Heart left ventricle (tissue), 16 donors: ENCODE results near the gene TMEM139. TPM values are rescaled to one million over a fixed set of nuclear protein-coding genes. Genes with fewer than 3 reads are reported as not detected.

Experiments used
- ATAC-seq, 4 donors: fragments of 200-7000 bp; cut with Tn5 transposase; one replicate each; pipeline ENCODE4 v1.9.1; 2020 to 2022; ENCODE audit warnings: moderate library complexity in 4 of 4, mild to moderate bottlenecking in 3 of 4, moderate number of reproducible peaks in 1 of 4
- DNase-seq, 5 donors: peaks; one replicate each; pipeline ENCODE4 v3.0.0-alpha.2; 2020
- H3K27ac ChIP-seq, 12 donors: fragments of 200-600 bp; sonication (generic) in 4 of 12; one replicate each; pipeline versions ENCODE4 v1.5.0 to v1.8.0; 2016 to 2022; ENCODE audit warnings: mild to moderate bottlenecking in 2 of 12
- H3K27me3 ChIP-seq, 9 donors: fragments of 200-600 bp; sonication (generic) in 2 of 9; one replicate each; pipeline versions ENCODE4 v1.5.1 to v1.8.0; 2016 to 2022; ENCODE audit warnings: mild to moderate bottlenecking in 3 of 9
- H3K36me3 ChIP-seq, 9 donors: fragments of 200-600 bp; sonication (generic) in 2 of 9; one replicate each; pipeline versions ENCODE4 v1.5.0 to v1.8.0; 2018 to 2022; ENCODE audit warnings: mild to moderate bottlenecking in 2 of 9
- H3K4me1 ChIP-seq, 12 donors: fragments of 200-600 bp; sonication (generic) in 4 of 12; one replicate each; pipeline versions ENCODE4 v1.5.0 to v1.8.0; 2016 to 2022; ENCODE audit warnings: mild to moderate bottlenecking in 3 of 12
- H3K4me3 ChIP-seq, 12 donors: fragments of 200-600 bp; sonication (generic) in 4 of 12; one replicate each; pipeline versions ENCODE4 v1.5.0 to v1.8.0; 2017 to 2022; ENCODE audit warnings: mild to moderate bottlenecking in 9 of 12, moderate library complexity in 4 of 12
- H3K9me3 ChIP-seq, 12 donors: fragments of 200-600 bp; sonication (generic) in 4 of 12; one replicate each; pipeline versions ENCODE4 v1.5.0 to v1.8.0; 2016 to 2022; ENCODE audit warnings: mild to moderate bottlenecking in 1 of 12
- CTCF ChIP-seq, 12 donors: fragments of 200-600 bp; sonication (generic) in 4 of 12; IDR thresholded peaks; one replicate each; pipeline versions ENCODE4 v1.5.0 to v1.8.0; 2018 to 2022; ENCODE audit warnings: antibody characterized with exemption in 12 of 12, mild to moderate bottlenecking in 5 of 12
- POLR2A ChIP-seq, 2 donors: fragments of 450-650 bp; IDR thresholded peaks; one replicate each; pipeline ENCODE4 v1.6.1; 2017; ENCODE audit warnings: antibody characterized with exemption in 2 of 2, mild to moderate bottlenecking in 2 of 2, moderate library complexity in 2 of 2
- WGBS, 4 donors: extraction: QIAGEN DNeasy Blood & Tissue Kit in 2 of 4; methylation state at CpG; one replicate each; pipeline versions ENCODE4 v1.1.5 to v1.1.7; 2013 to 2018; 5-methylcytosine and 5-hydroxymethylcytosine counted together
- intact Hi-C, 10 donors: fragments of 100-400 bp; cut with DNase I; formaldehyde crosslinking; loops; one replicate each; pipeline versions ENCODE4 v1.11.1 to v1.14.2; 2022
- polyA plus RNA-seq, 2 donors: library from polyadenylated mRNA; stranded (reverse); fragments of 200-250 nt; gene quantifications; one replicate each; pipeline ENCODE4 v1.2.3, GENCODE V29; 2013
- total RNA-seq, 9 donors: library from RNA; depleted of rRNA in 2 of 9; stranded (reverse); fragments of >200 nt in 2 of 9; fragmentation: NEBNext Ultra II Directional in 3 of 9; extraction: Animal tissue kit (Norgen Biotek cat#: 25700) in 3 of 9; gene quantifications; one replicate each; pipeline versions ENCODE4 v1.1.0 to v1.2.4, GENCODE V29; 2016 to 2023
- donor health status: ischemic (EF 13 %, LVEDD 7.1; RV severe dilation, severe dysfunction).
- donor health status: healthy with polysubstance abuse.
- donor health status: DM: no; HTN: yes; CAD: no.
- donor health status: DM: no; HTN: no; CAD: no.
- donor health status: ischemic (EF 25% LVEDD 6.9; RV normal size, moderate dysfunction).
- donor health status: ischemic (EF 25% LVEDD 5.7; RV mildly dilated, moderate dysfunction).
- donor health status: healthy.
- donor health status: DM: yes; HTN: yes; CAD: no.
- donor health status: ischemic (EF 35%, LVEDD 5.7; RV mildly dilated, moderate dysfunction).
- donor health status: nonischemic (EF 11% LVEDD 7.7; RV severe dilation, severe dysfunction).
- donor health status: DM: yes; HTN: yes; CAD: no.
- donor health status: PGD.
- donor health status: ischemic (EF 29% LVEDD 5.4; RV normal size, mild dysfunction).
- donor health status: nonischemic (EF 23%, LVEDD 6.1; RV moderate dilation, normal function).

TMEM139 gene
- total and polyA plus RNA-seq, 11 donors: 4.1 to 23.5 (median 12.1) TPM

DNA sequence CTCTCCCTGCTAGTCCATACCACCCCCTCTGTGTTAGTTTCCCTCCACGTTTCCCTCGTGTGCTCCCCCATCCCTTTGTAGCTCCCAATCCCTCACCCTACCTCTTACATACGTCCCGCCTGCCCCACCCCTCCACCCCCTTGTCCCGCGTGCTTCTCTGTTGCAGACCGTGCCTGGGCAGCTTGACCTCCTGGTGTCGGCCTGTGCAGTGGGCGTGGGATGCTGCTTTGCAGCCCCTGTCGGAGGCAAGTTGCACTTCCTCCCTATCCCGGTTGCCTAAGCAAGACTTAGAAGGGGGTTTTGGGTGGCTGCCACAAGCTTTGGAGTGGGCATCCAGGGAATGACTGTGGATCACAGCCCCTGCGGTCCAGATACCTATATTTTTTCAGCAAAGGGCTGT lies 38.9 kb downstream of the TMEM139 start:
- Histone ChIP-seq H3K36me3 (no peaks in the 10 kb centered on the region), H3K4me3 (no peak overlapping the region), H3K4me1 (peaks cover 0 to 17% (median 0%) of the 10 kb centered on the region in 12 donors), H3K27me3 (no peaks in the 10 kb centered on the region), H3K27ac (peak overlapping the region in 1 of 12 donors; percentile 44), H3K9me3 (no peaks in the 10 kb centered on the region)
- DNase-seq: no peak
- intact Hi-C loops: loop anchor here in 4 of 10 donors (5.0 to 10.0 kb wide), 5 partner anchors 34 to 609 kb away; partner anchors contain the start of gene ZYX (in 1 of the 4)
- ATAC-seq: no peak
- no peak for TF ChIP-seq POLR2A (IDR thresholded peaks at IDR 0.05)
- no peak for TF ChIP-seq CTCF (IDR thresholded peaks at IDR 0.05)
- 60 to 77% (median 70%) methylated on average over 12 of the region's 12 CpGs for WGBS, 4 donors

- DNase-seq (no peak), ATAC-seq (no peak)
- Histone ChIP-seq H3K4me1 (peaks cover 0 to 17% (median 0%) of the 10 kb centered on the region in 12 donors), H3K9me3 (no peaks in the 10 kb centered on the region), H3K27ac (no peak overlapping the region), H3K36me3 (no peaks in the 10 kb centered on the region), H3K27me3 (no peaks in the 10 kb centered on the region), H3K4me3 (no peak overlapping the region)
- intact Hi-C loops: loop anchor here in 2 of 10 donors (10.0 kb wide), 2 partner anchors 90 to 610 kb away; no protein-coding TSS in a partner anchor
- WGBS, 4 donors: 62 to 73% (median 66%) methylated on average over 2 of the region's 2 CpGs
- TF ChIP-seq CTCF (IDR thresholded peaks at IDR 0.05) (no peak), POLR2A (IDR thresholded peaks at IDR 0.05) (no peak)
Measured at GRCh38 chr7:143325240-143325639, 40.5 kb downstream of the TMEM139 start.

DNA sequence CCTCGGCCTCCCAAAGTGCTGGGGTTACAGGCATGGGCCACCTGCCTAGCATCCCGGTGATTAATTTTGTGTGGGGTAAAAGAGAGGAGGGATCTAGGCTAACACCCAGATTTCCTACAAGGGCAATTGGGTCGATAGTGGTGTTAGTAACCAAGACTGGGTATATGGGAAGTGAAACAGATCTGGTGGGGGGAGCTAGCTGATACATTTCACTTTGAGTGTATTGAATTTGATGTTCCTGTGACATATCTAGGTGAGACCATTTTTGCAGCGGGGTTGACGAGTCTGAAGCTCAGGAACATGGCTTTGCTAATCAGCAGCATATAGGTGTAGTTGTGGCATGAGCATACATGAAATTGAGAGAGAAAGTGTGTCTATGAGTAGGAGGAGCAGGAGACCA lies 43.1 kb downstream of the TMEM139 start:
- WGBS, 4 donors: 86 to 89% (median 89%) methylated on average over 5 of the region's 5 CpGs
- DNase-seq (no peak), ATAC-seq (no peak)
- TF ChIP-seq POLR2A (IDR thresholded peaks at IDR 0.05) (no peak), CTCF (IDR thresholded peaks at IDR 0.05) (no peak)
- intact Hi-C loops: loop anchor here in 2 of 10 donors (10.0 kb wide), 2 partner anchors 87 to 613 kb away; no protein-coding TSS in a partner anchor
- no peaks in the 10 kb centered on the region for H3K27me3 ChIP-seq
- H3K36me3 ChIP-seq: no peaks in the 10 kb centered on the region
- H3K9me3 ChIP-seq: no peaks in the 10 kb centered on the region
- peaks cover 0 to 7% (median 0%) of the 10 kb centered on the region in 12 donors for H3K4me1 ChIP-seq
- H3K4me3 ChIP-seq: no peak overlapping the region
- no peak overlapping the region for H3K27ac ChIP-seq

GRCh38 chr7:143329471-143330170 lies 44.9 kb downstream of the TMEM139 start:
- Histone ChIP-seq H3K27ac (no peak overlapping the region), H3K27me3 (no peaks in the 10 kb centered on the region)
- intact Hi-C loops: loop anchor here in 2 of 10 donors (10.0 kb wide), 2 partner anchors 85 to 615 kb away; no protein-coding TSS in a partner anchor

More at GRCh38 chr7:143329471-143330170, 44.9 kb downstream of the TMEM139 start:
- no peak for ATAC-seq
- WGBS, 4 donors: 90 to 94% (median 91%) methylated on average over 10 of the region's 10 CpGs
- H3K36me3 ChIP-seq: no peaks in the 10 kb centered on the region
- DNase-seq: no peak
- peaks cover 0 to 7% (median 0%) of the 10 kb centered on the region in 12 donors for H3K4me1 ChIP-seq
- TF ChIP-seq CTCF (IDR thresholded peaks at IDR 0.05) (no peak), POLR2A (IDR thresholded peaks at IDR 0.05) (no peak)
- no peaks in the 10 kb centered on the region for H3K9me3 ChIP-seq
- no peak overlapping the region for H3K4me3 ChIP-seq
